ENCODE measurements around the gene RBM17. TPM values are rescaled to one million over a fixed set of nuclear protein-coding genes. Genes with fewer than 3 reads are reported as not detected.

The RBM17 gene
- total and polyA plus RNA-seq, 2 of the 13 experiments (the other 11 are each of a cell fraction or from before 2014, with no cell fraction given) = 30.7 to 77.5 TPM

DNA sequence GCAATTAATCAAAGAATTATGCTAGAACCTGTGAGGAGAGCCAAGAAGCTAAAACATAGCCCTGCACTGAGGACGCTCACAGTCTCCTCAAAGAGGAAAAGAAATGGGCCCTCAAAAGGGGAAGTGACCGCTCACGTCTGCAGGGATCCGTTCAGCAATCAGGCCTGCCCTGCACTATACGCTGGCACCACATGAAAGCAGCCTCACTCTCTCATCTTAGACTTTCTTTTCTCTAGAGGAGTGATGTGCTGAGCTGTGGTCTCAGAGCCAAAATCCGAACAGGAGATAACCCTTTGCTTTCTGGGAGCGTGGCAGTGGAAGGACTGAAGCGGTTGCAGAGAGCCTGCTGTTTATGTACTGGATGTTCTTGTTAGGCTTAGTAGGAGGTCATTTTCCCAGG lies 20.4 kb upstream of the RBM17 start:
- H3K79me2 ChIP-seq (ENCODE audit: insufficient read depth, low read length) = no peaks in the 10 kb centered on the region
- no peaks in the 10 kb centered on the region for H3K9me3 ChIP-seq (ENCODE audit: low read length)
- no peaks in the 10 kb centered on the region for H3K36me3 ChIP-seq (replicated peaks in 1 of 2; ENCODE audit: control insufficient read depth in 1 of 2, insufficient read depth in 2 of 2, low read length in 2 of 2)
- ChIA-PET CTCF (ENCODE audit: low intra/inter-chr PET ratio, low total read pairs) (no interaction called here), POLR2A (interaction anchor here (0.6 kb wide), 1 partner anchor 334 kb away, joined by 4 read pairs; no protein-coding TSS in a partner anchor)
- no TSS peak for BruUV-seq (replicated peaks)
- no peak overlapping the region for H3K4me3 ChIP-seq (replicated peaks in 1 of 3; ENCODE audit: insufficient read depth in 1 of 3, low read depth in 2 of 3, low read length in 3 of 3)
- H3K4me2 ChIP-seq (ENCODE audit: low read depth, low read length) = no peak overlapping the region
- TF ChIP-seq TFE3 (CRISPR knock-in tag; IDR thresholded peaks at IDR 0.05) (no peak), ZNF496 (CRISPR knock-in tag; IDR thresholded peaks at IDR 0.05; ENCODE audit: insufficient replicate concordance) (no peak), ZNF839 (CRISPR knock-in tag; IDR thresholded peaks at IDR 0.05; ENCODE audit: borderline replicate concordance) (no peak), PCBP1 (IDR thresholded peaks at IDR 0.05; ENCODE audit: borderline replicate concordance, low read depth, low read length) (no peak)
- intact Hi-C loops (cut with micrococcal nuclease; ENCODE audit: unreplicated experiment) (no loop called here), in situ Hi-C loops (cut with HindIII; ENCODE audit: extremely low pct_ligation_motif_present, low pct_unique_long_range_greater_than_20kb) (no loop called here)
- DNase-seq (ENCODE audit: low spot score) (no peak), ATAC-seq (no peak), FAIRE-seq (no peak)
- H4K20me1 ChIP-seq (ENCODE audit: insufficient read depth, low read length) = no peaks in the 10 kb centered on the region
- no peak overlapping the region for H2AFZ ChIP-seq (ENCODE audit: low read length)
- H3K4me1 ChIP-seq (ENCODE audit: insufficient read depth, low read length) = no peaks in the 10 kb centered on the region
- no peak overlapping the region for H3K27ac ChIP-seq (ENCODE audit: extremely low read length, insufficient read depth, low read length)
- H3K9ac ChIP-seq (ENCODE audit: insufficient read depth, low read depth, low read length) = no peak overlapping the region
- H3K27me3 ChIP-seq (ENCODE audit: control insufficient read depth in 1 of 2, insufficient read depth in 2 of 2, low read length in 2 of 2) = peaks cover 9 to 50% of the 10 kb centered on the region in 2 experiments; a peak in 4 of 5 replicates
- WGBS (ENCODE audit: low lambda C conversion rate) = 50% methylated on average over 8 of the region's 8 CpGs

GRCh38 chr10:6069081-6069931 lies 19.5 kb upstream of the RBM17 start:
- H3K4me3 ChIP-seq (replicated peaks in 1 of 3; ENCODE audit: insufficient read depth in 1 of 3, low read depth in 2 of 3, low read length in 3 of 3) = no peak overlapping the region
- WGBS (ENCODE audit: low lambda C conversion rate) = 20% methylated on average over 8 of the region's 11 CpGs
- intact Hi-C loops (cut with micrococcal nuclease; ENCODE audit: unreplicated experiment) = no loop called here
- no peak overlapping the region for H3K4me2 ChIP-seq (ENCODE audit: low read depth, low read length)
- H3K9me3 ChIP-seq (ENCODE audit: low read length) = no peaks in the 10 kb centered on the region
- no peak overlapping the region for H3K9ac ChIP-seq (ENCODE audit: insufficient read depth, low read depth, low read length)
- no peak for DNase-seq (ENCODE audit: low spot score)
- no peak for FAIRE-seq
- H3K27ac ChIP-seq (ENCODE audit: extremely low read length, insufficient read depth, low read length) = no peak overlapping the region
- H4K20me1 ChIP-seq (ENCODE audit: insufficient read depth, low read length) = no peaks in the 10 kb centered on the region
- BruUV-seq (replicated peaks) = no TSS peak
- CTCF ChIA-PET (ENCODE audit: low intra/inter-chr PET ratio, low total read pairs) = no interaction called here
- no peaks in the 10 kb centered on the region for H3K79me2 ChIP-seq (ENCODE audit: insufficient read depth, low read length)
- H3K4me1 ChIP-seq (ENCODE audit: insufficient read depth, low read length) = no peaks in the 10 kb centered on the region
- POLR2A ChIA-PET = interaction anchor here (0.6 kb wide), 1 partner anchor 335 kb away, joined by 4 read pairs; no protein-coding TSS in a partner anchor
- no peak for ATAC-seq
- peaks cover 9 to 51% of the 10 kb centered on the region in 2 experiments; a peak in 4 of 5 replicates for H3K27me3 ChIP-seq (ENCODE audit: control insufficient read depth in 1 of 2, insufficient read depth in 2 of 2, low read length in 2 of 2)
- no peaks in the 10 kb centered on the region for H3K36me3 ChIP-seq (replicated peaks in 1 of 2; ENCODE audit: control insufficient read depth in 1 of 2, insufficient read depth in 2 of 2, low read length in 2 of 2)
- no peak overlapping the region for H2AFZ ChIP-seq (ENCODE audit: low read length)
- in situ Hi-C loops (cut with HindIII; ENCODE audit: extremely low pct_ligation_motif_present, low pct_unique_long_range_greater_than_20kb) = no loop called here
- no peak for TF ChIP-seq ZNF253 (CRISPR knock-in tag; IDR thresholded peaks at IDR 0.05; ENCODE audit: borderline replicate concordance)
- TF ChIP-seq ZFYVE20 (CRISPR knock-in tag; IDR thresholded peaks at IDR 0.05; ENCODE audit: borderline replicate concordance, low read depth) = no peak
- TF ChIP-seq ZNF282 (IDR thresholded peaks at IDR 0.05; ENCODE audit: partially characterized antibody) = no peak
- no peak for TF ChIP-seq ZNF143 (CRISPR knock-in tag; IDR thresholded peaks at IDR 0.05)
- TF ChIP-seq RXRA (CRISPR knock-in tag; IDR thresholded peaks at IDR 0.05) = no peak
- TF ChIP-seq DNMT1 (CRISPR knock-in tag; IDR thresholded peaks at IDR 0.05) = no peak
- no peak for TF ChIP-seq CREBL2 (CRISPR knock-in tag; IDR thresholded peaks at IDR 0.05; ENCODE audit: borderline replicate concordance)
- no peak for TF ChIP-seq ZNF256 (CRISPR knock-in tag; conservative IDR thresholded peaks at IDR 0.05)
- no peak for TF ChIP-seq HNRNPLL (IDR thresholded peaks at IDR 0.05; ENCODE audit: low read depth, low read length, poor library complexity, severe bottlenecking)
- TF ChIP-seq, protein P1, sequence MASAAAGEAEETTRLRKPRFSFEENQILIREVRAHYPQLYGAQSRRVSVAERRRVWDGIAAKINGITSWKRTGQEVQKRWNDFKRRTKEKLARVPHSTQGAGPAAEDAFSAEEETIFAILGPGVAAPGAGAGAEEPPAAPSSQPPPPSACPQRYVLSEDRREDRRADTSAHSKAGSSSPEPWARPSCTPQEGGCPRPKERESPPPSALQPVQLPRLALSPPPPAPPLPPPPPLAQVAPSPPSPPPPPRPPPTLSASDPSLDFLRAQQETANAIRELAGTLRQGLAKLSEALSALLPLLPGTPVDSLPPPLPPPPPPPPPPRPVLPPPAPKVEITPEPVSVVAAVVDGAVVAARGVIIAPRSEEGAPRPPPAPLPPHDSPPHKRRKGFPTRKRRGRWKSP (CRISPR knock-in tag; IDR thresholded peaks at IDR 0.05) = no peak
- no peak for TF ChIP-seq KLF12 (CRISPR knock-in tag; IDR thresholded peaks at IDR 0.05; ENCODE audit: borderline replicate concordance)

Data from HepG2 (cell line).